Activated T-helper 1 cell treated with anti-CD3 and anti-CD28 coated beads, Interleukin-12 subunit alpha, Interleukin-12 subunit beta, Interleukin-2, Interleukin-4 antibody, amounts not matched to agents 30 ng/mL and 10 ng/mL and 1 ng/mL, durations not matched to agents 14 hours and 24 hours and 36 hours (primary cell): Measurements from ENCODE around the gene CRIP1. TPM values are rescaled to one million over a fixed set of nuclear protein-coding genes. Genes with fewer than 3 reads are reported as not detected.
A peak's percentile ranks its signal among the peaks of the same experiment; 100 is the strongest.

Experiments
- DNase-seq: peaks from one replicate; pipeline ENCODE4 v3.0.0; 2021; ENCODE audit warnings: low spot score
- H3K27ac Mint-ChIP-seq: one replicate; pipeline ENCODE4 v1.8.0; 2021; ENCODE audit warnings: mild to moderate bottlenecking, mixed read lengths
- H3K27me3 Mint-ChIP-seq: one replicate; pipeline ENCODE4 v1.8.0; 2022; ENCODE audit warnings: mild to moderate bottlenecking, moderate library complexity, mixed read lengths; ENCODE audit not compliant: insufficient read depth
- H3K36me3 Mint-ChIP-seq: one replicate; pipeline ENCODE4 v1.8.0; 2021; ENCODE audit warnings: low read depth, mixed read lengths
- H3K4me1 Mint-ChIP-seq: one replicate; pipeline ENCODE4 v1.8.0; 2021; ENCODE audit warnings: low read depth, mixed read lengths
- H3K4me3 Mint-ChIP-seq: one replicate; pipeline ENCODE4 v1.8.0; 2021; ENCODE audit warnings: mild to moderate bottlenecking, moderate library complexity, mixed read lengths
- H3K9me3 Mint-ChIP-seq: one replicate; pipeline ENCODE4 v1.8.0; 2021; ENCODE audit warnings: mixed read lengths
- intact Hi-C: fragments of 100-400 bp; cut with micrococcal nuclease; formaldehyde crosslinking; loops from one replicate; pipeline ENCODE4 v1.15.1; 2024
- total RNA-seq: library from RNA; stranded (reverse); gene quantifications from 2 replicates; pipeline ENCODE4 v1.2.3, GENCODE V29; 2022

CRIP1 gene
- total RNA-seq, 1 donor from 2014 or later = 103 TPM

DNA sequence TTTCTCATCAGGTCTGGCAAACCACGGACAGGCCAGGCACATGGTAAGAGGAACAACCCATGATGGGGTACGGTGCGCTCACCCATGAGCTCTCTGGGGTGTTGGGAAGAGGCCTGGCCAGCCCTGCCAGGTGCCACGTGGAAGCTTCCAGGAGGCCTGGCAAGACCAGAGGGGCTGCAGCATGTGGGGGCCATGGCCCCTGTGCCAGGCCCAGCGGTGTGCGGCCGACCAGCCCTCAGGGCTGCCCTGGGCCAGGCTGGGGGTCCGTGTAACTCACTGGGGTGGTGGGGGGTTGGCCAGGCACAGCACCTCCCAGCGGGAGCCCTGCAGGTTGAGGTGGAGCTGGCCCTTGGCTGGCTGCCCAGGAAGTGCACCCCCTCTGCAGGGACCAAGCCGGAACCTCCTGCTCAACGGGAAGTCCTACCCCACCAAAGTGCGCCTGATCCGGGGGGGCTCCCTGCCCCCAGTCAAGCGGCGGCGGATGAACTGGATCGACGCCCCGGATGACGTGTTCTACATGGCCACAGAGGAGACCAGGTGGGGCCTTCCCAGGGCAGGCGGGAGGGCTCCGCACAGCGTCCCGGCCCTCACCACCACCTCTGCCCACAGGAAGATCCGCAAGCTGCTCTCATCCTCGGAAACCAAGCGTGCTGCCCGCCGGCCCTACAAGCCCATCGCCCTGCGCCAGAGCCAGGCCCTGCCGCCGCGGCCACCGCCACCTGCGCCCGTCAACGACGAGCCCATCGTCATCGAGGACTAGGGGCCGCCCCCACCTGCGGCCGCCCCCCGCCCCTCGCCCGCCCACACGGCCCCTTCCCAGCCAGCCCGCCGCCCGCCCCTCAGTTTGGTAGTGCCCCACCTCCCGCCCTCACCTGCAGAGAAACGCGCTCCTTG, 17.0 kb upstream of the CRIP1 start:
- intact Hi-C loops = no loop called here
- no peak for DNase-seq
- no peaks in the 10 kb centered on the region for H3K4me1 Mint-ChIP-seq
- H3K9me3 Mint-ChIP-seq = no peaks in the 10 kb centered on the region
- H3K27me3 Mint-ChIP-seq = no peaks in the 10 kb centered on the region
- H3K36me3 Mint-ChIP-seq = peaks cover 2% of the 10 kb centered on the region
- no peak overlapping the region for H3K27ac Mint-ChIP-seq
- H3K4me3 Mint-ChIP-seq = no peak overlapping the region

DNA sequence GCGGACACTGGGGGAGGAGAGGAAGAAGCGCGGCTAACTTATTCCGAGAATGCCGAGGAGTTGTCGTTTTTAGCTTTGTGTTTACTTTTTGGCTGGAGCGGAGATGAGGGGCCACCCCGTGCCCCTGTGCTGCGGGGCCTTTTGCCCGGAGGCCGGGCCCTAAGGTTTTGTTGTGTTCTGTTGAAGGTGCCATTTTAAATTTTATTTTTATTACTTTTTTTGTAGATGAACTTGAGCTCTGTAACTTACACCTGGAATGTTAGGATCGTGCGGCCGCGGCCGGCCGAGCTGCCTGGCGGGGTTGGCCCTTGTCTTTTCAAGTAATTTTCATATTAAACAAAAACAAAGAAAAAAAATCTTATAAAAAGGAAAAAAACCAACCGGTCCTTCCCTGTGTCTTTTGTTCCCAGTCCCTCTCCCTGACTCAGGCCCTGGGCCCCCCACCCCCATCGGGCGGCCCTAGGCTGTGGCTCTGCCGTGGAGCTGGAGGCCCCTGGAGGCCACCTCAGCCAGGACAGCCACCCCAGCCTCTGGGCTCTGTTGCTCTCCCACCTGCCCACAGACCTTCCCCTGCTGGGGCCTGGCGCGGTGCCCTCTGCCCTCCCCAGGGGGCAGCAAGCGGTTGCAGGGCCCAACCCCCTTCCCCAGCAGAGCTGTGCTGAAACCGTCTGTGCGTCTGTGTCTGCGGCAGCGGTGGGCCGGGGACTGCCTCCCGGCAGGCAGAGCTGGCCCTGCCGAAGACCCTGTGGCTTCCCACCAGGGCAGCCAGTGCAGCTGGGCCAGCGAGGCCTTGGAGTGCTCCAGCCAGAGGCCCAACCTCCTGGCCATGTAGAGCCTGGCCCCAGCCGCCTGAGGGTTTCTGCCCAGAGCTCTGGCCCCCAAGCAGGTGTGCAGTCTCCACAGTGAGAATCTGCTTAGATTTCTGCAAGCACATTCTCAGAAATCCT, 16.1 kb upstream of the CRIP1 start:
- H3K27ac Mint-ChIP-seq = no peak overlapping the region
- no peaks in the 10 kb centered on the region for H3K4me1 Mint-ChIP-seq
- intact Hi-C loops = no loop called here
- no peaks in the 10 kb centered on the region for H3K9me3 Mint-ChIP-seq
- no peak overlapping the region for H3K4me3 Mint-ChIP-seq
- no peak for DNase-seq
- peaks cover 2% of the 10 kb centered on the region for H3K36me3 Mint-ChIP-seq
- no peaks in the 10 kb centered on the region for H3K27me3 Mint-ChIP-seq

DNA sequence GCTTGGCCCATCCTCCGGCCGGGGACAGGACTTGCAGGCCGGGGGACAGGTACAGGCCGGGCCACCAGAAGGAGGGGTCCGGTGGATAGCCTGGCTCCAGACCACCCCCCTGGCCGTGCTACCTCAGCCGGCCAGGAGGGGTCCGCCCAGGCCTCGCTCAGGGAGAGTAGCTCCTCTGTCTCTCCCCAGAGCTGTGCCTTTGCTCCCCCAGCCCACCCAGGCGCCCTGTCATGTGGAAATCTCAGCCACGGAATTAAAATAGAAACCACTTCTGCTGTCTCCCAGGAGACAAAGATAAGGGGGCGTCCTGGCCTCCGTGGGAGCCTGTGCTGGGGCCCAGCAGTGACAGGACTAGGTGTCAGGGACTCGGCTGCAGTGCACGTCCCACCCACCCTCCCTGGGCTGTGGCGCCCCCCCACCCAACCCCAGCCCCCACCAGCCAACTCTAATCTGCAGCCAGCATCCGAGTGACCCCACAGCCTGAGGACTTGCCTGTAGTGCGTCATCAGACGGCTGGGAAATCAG, 15.3 kb upstream of the CRIP1 start:
- Mint-ChIP-seq H3K9me3 (no peaks in the 10 kb centered on the region), H3K27me3 (peaks cover under 1% of the 10 kb centered on the region), H3K4me1 (no peaks in the 10 kb centered on the region), H3K36me3 (peaks cover 2% of the 10 kb centered on the region), H3K27ac (no peak overlapping the region), H3K4me3 (no peak overlapping the region)
- intact Hi-C loops = no loop called here
- no peak for DNase-seq

DNA sequence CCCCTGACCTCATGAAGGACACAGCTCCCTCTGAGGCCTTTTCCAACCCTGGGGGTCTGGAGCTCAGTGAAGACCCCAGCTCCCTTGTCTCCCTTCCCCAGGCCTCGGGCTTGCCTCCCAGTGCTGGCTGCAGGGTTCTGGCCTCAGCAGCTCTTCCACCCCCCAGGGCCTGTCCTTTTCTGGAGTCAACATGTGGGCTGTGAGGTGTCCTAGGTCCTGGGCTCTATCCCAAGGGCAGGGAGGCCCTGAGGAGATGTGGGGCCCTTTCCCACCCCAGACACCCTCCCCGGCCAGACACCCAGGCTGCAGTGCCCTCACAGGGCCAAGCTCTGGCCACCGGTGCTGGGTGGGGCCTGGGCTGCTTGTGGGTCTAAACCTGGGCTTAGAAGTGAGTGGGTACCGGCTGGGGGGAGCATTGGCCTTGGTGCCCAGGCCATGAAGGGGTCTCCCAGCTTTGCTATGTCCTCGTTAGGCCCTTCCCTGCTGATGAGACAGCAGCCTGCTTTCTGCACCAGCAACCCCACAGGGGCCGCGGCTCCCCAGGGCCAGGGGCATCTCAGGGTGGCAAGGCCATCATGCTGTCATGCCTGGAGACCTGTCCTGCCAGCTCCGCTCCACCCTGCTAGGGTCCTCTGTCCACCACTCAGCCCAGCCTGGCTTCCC, 14.7 kb upstream of the CRIP1 start:
- no peak overlapping the region for H3K4me3 Mint-ChIP-seq
- no peaks in the 10 kb centered on the region for H3K9me3 Mint-ChIP-seq
- peaks cover 2% of the 10 kb centered on the region for H3K36me3 Mint-ChIP-seq
- H3K27me3 Mint-ChIP-seq = peaks cover 5% of the 10 kb centered on the region
- no peak for DNase-seq
- no peaks in the 10 kb centered on the region for H3K4me1 Mint-ChIP-seq
- intact Hi-C loops = no loop called here
- H3K27ac Mint-ChIP-seq = no peak overlapping the region

DNA sequence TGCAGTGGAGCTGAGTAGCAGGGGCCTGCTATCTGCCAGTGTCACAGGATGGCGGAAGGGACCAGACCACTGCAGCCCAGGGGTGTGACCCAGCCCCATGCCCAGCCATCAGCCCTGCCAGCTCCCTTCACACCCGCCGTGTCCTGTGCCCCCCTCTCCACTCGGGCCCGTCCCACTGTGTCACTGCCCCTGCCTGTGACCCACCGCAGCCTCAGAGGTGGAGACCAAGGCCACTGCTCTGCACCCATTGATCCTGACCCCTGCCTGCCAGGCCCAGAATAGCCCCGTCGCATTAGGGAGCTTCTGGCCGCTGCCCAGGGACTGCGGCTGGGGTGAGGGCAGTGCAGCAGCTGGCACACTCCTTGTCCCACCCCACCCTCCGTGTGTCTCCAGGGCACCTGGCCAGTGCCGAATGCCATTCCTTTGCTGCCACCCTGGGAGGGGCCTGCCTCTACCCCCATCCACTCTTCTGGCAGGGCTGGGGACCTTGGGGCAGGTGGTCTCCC, 14.1 kb upstream of the CRIP1 start:
- H3K27ac Mint-ChIP-seq = no peak overlapping the region
- no peak for DNase-seq
- H3K4me3 Mint-ChIP-seq = no peak overlapping the region
- no peaks in the 10 kb centered on the region for H3K9me3 Mint-ChIP-seq
- no peaks in the 10 kb centered on the region for H3K4me1 Mint-ChIP-seq
- intact Hi-C loops = no loop called here
- H3K36me3 Mint-ChIP-seq = peaks cover 4% of the 10 kb centered on the region
- peaks cover 8% of the 10 kb centered on the region for H3K27me3 Mint-ChIP-seq

DNA sequence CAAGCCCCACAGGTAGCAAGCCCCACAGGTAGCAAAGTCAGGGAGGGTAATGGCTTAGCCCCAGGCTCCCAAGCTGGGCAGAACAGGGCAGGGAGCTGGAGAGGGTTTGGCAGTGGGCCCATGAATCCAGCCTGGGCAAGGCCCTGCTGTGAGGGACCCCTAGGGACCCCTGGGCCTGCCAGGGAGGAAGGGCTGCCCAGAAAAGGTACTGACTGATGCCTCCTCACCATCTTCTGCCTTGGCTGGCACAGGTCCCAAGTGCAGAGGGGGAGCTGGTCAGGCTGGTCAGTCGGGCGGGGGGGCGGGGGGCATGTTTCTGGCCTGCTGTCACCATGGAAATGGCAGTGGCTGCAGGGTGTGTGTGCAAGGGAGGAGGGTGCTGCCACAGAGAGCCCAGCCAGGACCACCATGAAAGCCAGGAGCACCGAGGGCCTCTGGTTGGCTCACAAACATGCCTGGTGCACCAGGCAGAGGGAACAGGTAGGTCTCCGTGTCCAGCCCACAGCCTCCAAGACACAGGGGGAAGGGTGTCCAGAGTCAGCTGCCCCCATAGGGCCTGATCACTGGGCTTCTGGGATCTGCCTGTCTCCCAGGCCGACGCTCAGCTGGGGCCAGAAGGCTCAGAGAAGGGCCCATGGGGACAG, 13.5 kb upstream of the CRIP1 start:
- Mint-ChIP-seq H3K4me1 (no peaks in the 10 kb centered on the region), H3K4me3 (peak overlapping the region; percentile 22), H3K9me3 (no peaks in the 10 kb centered on the region), H3K36me3 (peaks cover 4% of the 10 kb centered on the region), H3K27me3 (peaks cover 8% of the 10 kb centered on the region), H3K27ac (no peak overlapping the region)
- DNase-seq = no peak
- intact Hi-C loops = no loop called here

DNA sequence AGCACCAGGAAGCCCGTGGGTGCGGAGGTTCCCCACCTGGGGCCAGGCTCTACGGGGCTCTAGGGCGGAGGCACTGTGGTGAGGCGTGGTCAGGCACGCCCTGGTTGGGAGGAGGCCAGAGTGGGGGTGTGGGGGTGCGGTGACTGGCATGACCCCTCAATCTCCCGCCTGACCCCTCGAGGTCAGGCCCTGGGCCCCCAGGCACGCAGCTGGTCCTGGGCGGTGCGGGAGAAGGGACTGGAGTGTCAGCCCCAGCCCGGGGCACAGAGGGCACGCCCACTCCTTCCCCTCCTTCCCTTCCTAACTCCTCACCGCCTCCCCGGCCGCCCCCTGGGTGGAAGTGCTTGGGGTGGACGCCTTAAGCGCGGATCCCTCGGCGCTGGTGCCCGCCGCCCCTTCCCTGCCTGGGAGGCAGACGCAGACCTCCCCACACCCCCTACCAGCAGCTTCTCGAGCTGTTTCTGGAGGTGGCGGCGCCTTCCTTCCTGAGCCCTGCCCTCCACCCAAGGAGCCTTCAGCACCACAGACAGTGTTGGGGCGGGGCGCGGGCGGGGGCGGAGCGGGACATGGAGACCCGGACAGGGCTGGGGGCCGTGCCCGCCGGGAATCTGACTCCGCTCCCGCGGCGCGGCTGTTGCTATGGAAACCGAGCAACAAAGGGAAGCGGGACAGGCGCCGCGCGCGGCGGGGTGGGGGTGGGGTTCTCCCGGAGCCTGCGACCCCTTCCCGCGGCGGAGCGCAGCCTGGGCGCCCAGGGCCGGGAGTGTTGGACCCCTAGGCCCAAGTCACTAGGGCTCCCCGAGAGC, 12.8 kb upstream of the CRIP1 start:
- Mint-ChIP-seq H3K27me3 (peaks cover 8% of the 10 kb centered on the region), H3K4me1 (no peaks in the 10 kb centered on the region), H3K4me3 (peak overlapping the region; percentile 49), H3K27ac (no peak overlapping the region), H3K9me3 (no peaks in the 10 kb centered on the region), H3K36me3 (peaks cover 4% of the 10 kb centered on the region)
- DNase-seq = peak; percentile 49
- intact Hi-C loops = loop anchor here (2.0 kb wide), 1 partner anchor 17 kb away; the partner anchor contains the start of gene TEDC1

DNA sequence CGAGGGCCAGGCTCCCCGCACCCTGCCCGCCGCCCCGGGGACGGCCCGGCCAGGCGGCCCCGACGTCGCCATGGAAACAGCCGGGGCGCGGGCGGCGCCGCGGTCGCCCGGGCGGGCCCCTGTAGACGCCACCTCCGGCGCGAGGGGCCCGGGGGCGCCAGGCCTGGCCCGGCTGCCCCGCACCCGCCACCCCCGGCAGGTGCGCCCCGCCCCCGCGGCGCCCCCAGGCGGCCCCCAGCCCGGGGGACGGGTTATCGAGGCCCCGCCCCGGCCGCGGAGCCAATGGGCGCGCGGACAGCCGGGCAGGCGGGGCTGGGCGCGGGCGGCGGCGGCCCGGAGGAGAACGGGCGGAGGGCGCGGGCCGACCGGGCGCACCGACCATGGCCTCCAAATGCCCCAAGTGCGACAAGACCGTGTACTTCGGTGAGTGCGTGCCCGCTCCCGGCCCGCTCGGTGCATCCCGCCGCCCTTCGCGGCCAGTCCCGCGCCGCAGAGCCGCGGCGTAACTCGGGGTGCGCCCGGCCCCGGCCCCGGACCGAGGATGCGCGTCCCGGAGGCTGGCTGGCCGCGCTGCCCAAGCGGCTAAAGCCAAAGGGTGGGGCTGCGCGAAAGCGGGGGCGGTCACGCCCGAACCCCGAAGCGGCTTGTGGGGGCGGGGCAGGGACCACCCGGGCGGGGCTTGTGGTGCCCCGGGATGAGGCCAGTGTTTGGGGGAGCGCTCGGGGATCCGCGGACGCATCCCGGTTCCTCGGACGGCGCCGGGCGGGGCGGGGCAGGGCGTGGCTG, 12.0 kb upstream of the CRIP1 start, which contains the start of gene CRIP2:
CRIP2 (plus strand) TSS at position 339 of the 786 bp plus-strand sequence; CDS start at position 381, 42 bp downstream.
- peak; percentile 37 for DNase-seq
- intact Hi-C loops = loop anchor here (2.0 kb wide), 1 partner anchor 16 kb away; the partner anchor contains the start of gene TEDC1

DNA sequence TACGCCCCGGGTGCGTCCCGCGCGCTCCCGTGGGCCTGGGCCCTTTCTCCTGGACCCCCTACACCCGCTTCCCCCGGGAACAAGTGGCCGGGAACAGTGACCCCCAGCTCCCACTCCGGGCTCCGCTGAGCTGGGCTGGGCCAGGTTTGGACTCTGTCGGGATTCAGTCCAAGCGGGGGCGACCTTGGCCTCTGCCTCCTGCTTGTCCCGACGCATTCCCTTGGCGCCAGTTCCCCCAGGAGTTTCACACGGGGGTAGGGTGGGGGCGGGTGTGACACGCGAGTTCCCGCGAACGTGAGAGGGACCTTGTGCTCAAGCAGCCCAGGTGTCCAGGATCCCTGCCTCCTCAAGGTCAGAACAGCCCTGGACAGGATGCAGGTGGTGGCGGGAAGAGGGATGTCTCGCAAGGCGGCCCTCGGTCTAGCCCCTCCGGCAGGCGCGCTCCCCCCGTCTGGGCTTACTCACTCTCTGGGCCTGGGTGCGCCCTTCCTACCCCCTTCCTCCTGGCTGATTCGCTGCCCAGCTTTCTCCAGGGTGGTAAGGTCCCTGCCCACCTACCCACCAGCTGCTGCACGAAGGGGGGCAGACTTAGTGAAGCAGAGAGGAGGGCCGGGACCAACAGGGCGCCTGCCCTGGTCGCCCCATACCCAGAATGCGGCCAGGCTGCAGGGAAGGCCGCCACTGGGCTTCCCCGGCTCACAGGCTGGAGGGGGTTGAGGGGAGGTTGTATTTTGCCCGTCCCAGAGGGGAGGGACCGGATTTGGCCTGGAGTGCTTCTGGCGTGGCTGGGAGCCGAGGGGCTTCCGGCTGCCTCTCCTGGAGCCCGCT, 11.2 kb upstream of the CRIP1 start:
- Mint-ChIP-seq H3K36me3 (peaks cover 2% of the 10 kb centered on the region), H3K9me3 (no peaks in the 10 kb centered on the region), H3K4me1 (no peaks in the 10 kb centered on the region), H3K4me3 (peak overlapping the region; percentile 53), H3K27me3 (peaks cover 17% of the 10 kb centered on the region), H3K27ac (no peak overlapping the region)
- DNase-seq = no peak
- intact Hi-C loops = loop anchor here (2.0 kb wide), 1 partner anchor 15 kb away; the partner anchor contains the start of gene TEDC1

More for the DNA sequence above, 12.0 kb upstream of the CRIP1 start, which contains the start of gene CRIP2:
- H3K4me1 Mint-ChIP-seq = no peaks in the 10 kb centered on the region
- H3K36me3 Mint-ChIP-seq = peaks cover 4% of the 10 kb centered on the region
- peaks cover 9% of the 10 kb centered on the region for H3K27me3 Mint-ChIP-seq
- H3K27ac Mint-ChIP-seq = no peak within 1 kb of the TSS
- H3K4me3 Mint-ChIP-seq = peak within 1 kb of the TSS; percentile 53
- no peaks in the 10 kb centered on the region for H3K9me3 Mint-ChIP-seq
